GM19463 (cell line): Measurements from ENCODE around the gene AKAP10.
"Not testable (repeated sequence)": the region's sequence is repeated elsewhere in the genome, so short reads cannot be mapped to it uniquely, and the experiment has no call there.

ENCODE experiments used
- ATAC-seq: cut with Tn5 transposase; IDR thresholded peaks from one replicate; pipeline ENCODE4 v1.9.1; 2021; ENCODE audit warnings: mild to moderate bottlenecking, moderate library complexity; ENCODE audit not compliant: unreplicated experiment

AKAP10 gene

DNA sequence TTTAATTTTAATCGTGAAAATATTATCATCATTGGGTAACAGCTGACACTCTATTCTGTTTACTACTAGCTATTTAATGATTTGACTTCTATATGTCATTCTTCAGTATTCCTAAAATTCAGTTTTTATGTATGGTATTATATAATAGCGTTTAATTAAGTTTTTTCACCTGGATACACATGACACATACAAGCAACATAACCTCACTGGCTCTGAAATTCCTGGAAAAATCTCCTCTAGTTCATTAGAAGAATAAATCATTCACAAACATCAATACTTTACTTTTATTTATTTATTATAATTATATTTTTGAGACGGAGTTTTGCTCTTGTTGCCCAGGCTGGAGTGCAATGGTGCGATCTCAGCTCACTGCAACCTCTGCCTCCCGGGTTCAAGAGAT, 44.0 kb downstream of the AKAP10 start:
- no peak for ATAC-seq

DNA sequence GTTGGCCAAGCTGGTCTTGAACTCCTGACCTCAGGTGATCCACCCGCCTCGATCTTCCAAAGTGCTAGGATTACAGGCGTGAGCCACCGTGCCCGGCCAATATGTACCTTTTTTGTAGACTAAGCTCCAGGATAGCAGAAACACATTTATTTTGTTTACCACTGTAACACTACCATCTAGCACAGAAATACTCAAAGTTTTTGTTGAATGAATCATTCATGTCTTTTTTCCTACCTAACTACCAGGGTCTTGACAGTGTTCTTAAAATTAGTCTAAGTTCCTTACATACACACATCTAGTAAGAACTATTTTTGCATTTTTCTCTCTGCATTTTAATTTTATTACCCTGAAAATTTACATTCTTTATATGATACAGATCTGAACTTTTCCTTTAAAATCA, 44.4 kb downstream of the AKAP10 start:
- ATAC-seq = no peak

- ATAC-seq = no peak
Observed at GRCh38 chr17:19928299-19928698, 49.3 kb downstream of the AKAP10 start.

GRCh38 chr17:19915245-19915978, 62.2 kb downstream of the AKAP10 start:
- ATAC-seq = no peak

- no peak for ATAC-seq
Observed at GRCh38 chr17:19911033-19911432, 66.6 kb downstream of the AKAP10 start.

DNA sequence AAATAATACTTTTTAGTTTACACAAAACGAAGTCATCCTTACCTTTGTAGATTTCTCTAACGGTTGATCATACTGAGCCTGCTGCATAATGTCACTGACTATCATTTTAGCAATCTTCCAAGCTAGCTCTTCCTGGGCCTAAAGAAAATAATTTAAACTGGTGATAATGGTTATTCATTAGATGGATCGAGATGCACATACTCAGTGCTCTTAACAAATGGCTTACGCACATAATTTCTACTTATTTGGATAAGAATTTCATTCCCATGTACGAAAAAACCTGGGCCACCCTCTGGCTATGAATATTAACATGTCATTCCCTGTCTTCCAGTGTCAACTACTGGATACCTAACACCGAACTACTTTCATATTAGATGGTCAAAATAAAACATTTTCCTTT, 68.5 kb downstream of the AKAP10 start:
- no peak for ATAC-seq

DNA sequence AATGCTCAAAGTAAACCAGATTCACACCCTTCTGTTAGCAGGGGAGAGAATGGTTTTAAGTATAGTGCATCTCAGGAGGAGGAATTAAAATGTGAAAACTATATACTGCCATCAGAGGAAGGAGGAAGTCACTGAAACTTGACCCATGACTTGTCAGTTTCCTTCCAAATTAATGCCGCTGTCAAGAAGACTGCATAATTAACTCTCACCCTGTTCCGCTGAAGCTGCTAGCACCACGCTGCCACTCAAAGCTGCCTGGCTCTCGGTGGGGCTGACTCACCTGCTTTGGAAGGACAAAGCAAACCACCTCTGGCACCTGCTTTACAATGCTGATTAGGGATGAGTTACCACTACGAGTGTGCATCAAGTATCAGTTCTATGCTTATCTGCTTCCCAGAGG, 72.1 kb downstream of the AKAP10 start:
- ATAC-seq = no peak

- ATAC-seq = no peak
Observed at GRCh38 chr17:19904924-19905323, 72.7 kb downstream of the AKAP10 start.

DNA sequence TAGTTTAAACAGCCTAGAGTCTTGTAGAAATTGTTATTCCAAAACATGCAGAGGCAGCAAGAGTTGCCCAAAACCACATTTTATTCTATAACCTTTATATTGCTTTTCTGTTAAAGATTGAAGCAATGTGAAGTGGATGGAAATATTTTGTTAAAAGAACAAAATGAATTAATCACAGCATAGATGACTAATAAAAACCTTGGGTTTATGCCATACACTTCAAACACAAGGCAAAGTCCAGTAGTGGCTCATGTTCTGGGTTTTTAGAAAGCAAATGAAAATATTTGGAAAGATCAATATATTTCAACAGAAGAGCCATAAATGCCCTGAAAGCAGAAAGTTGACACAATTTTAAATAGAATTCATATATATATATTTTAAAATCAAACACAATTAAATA, 73.2 kb downstream of the AKAP10 start:
- ATAC-seq = no peak

DNA sequence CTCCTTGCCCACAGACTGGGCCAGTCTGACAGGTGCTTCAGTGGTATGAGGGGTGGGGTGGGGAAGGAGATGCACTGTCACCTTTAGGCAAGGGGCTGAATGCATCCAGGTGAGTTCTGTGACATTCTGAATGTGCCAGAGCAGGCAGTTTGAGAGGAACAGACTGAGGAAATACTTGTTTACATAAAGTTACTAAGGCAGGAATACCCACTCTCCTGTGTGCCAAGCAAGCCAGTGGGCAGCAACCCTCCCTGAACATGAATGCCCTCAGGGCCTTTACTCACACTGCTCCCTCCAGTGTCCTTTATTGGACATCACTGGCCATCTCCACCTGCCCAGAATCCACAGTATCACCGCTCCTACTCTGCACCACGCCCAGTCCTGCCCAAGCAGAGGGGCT, 76.8 kb downstream of the AKAP10 start:
- no peak for ATAC-seq

GRCh38 chr17:19897903-19898302, 79.7 kb downstream of the AKAP10 start:
- ATAC-seq = no peak

GRCh38 chr17:19897090-19897837, 80.4 kb downstream of the AKAP10 start:
- no peak for ATAC-seq

- ATAC-seq = no peak
Observed at GRCh38 chr17:19896679-19897078, 80.9 kb downstream of the AKAP10 start.

DNA sequence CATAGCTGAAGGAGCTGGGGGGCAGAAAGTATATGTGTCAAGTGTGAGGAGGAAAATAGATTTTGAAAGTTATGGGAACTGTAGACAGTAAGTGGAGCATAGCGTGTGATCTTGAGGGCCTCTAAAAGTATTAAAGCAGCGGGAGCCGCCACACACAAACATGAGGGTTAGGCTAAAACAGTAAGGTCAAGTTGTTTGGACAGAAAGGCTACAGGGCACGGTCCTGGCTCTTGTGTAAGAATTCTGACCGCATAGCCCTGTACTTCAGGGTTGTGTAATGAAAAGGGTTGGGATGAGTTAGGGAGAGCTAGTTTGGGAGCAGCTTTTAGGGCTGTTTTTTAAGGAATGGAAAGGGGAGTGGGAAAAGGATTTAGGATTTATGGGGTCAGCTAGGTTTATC, 87.1 kb downstream of the AKAP10 start:
- ATAC-seq = not testable (repeated sequence)

GRCh38 chr17:19890001-19890400, 87.6 kb downstream of the AKAP10 start:
- not testable (repeated sequence) for ATAC-seq

- ATAC-seq = no peak
Observed at GRCh38 chr17:19886116-19886515, 91.5 kb downstream of the AKAP10 start.

- no peak for ATAC-seq
Observed at GRCh38 chr17:19883537-19884215, 94.0 kb downstream of the AKAP10 start.

DNA sequence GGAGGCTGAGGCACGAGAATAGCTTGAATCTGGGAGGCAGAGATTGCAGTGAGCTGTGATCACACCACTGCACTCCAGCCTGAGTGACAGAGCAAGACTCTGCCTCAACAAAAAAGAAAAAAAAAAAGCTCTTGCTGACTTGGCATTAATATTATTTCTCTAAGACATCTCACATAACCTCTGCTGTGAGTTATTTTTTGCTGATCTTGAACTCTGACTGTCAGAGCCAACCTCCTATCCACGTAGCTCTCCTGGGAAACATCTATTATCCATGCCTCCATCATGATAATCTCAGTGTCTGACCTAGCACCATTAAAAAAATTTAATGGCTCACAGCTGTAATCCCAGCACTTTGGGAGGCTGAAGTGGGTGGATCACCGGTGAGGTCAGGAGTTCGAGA, 97.2 kb downstream of the AKAP10 start:
- ATAC-seq = no peak

DNA sequence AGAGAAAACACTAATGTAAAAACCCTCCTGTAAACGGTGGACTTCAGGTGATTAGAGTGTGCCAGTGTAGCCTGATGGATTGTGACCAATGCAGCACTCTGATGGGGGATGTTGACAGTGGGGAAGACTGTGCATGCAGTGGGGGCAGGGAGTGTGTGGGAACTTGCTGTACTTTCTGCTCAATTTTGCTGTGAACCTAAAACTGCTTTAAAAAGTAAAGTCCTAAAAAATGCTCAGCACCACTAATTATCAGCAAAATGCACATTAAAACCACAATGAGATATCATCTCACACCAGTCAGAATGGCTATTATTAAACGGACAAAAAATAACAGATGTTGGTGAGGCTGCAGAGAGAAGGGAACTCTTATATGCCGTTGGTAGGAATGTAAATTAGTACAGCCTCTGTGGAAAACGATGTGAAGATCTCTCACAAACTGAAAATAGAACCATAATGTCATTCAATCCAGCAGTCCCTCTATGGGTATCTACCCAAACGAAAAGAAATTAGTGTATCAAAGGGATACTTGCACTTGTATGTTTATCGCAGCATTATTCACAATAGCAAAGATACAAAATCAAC, 100.2 kb downstream of the AKAP10 start:
- no peak for ATAC-seq

- ATAC-seq = no peak
Observed at GRCh38 chr17:19876529-19877161, 101.0 kb downstream of the AKAP10 start.

DNA sequence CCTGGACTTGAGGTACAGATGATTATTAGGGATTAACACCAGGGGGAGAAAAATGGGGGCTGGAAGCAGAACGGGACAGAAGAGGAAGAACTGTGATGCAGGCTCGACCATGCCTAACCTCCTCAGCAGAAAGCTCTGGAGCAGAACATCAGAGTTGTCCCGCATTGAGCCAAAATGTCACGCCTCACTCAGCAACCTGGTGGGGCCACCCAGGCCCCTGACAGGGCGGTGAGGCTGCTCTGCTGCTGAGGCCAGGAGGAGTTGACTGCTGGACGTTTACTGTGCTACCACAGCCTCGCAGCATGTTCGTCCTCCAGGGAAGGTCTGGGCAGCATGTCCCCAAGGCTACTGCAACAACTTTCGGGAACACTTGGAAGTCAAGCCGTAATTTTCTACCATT, 103.4 kb downstream of the AKAP10 start:
- no peak for ATAC-seq
